HG02870 (cell line): Measurements from ENCODE around the gene RTL1.

Experiments used
- ATAC-seq: cut with Tn5 transposase; IDR thresholded peaks from one replicate; pipeline ENCODE4 v1.9.1; 2021; ENCODE audit warnings: mild to moderate bottlenecking, moderate library complexity; ENCODE audit not compliant: unreplicated experiment

Gene RTL1

DNA sequence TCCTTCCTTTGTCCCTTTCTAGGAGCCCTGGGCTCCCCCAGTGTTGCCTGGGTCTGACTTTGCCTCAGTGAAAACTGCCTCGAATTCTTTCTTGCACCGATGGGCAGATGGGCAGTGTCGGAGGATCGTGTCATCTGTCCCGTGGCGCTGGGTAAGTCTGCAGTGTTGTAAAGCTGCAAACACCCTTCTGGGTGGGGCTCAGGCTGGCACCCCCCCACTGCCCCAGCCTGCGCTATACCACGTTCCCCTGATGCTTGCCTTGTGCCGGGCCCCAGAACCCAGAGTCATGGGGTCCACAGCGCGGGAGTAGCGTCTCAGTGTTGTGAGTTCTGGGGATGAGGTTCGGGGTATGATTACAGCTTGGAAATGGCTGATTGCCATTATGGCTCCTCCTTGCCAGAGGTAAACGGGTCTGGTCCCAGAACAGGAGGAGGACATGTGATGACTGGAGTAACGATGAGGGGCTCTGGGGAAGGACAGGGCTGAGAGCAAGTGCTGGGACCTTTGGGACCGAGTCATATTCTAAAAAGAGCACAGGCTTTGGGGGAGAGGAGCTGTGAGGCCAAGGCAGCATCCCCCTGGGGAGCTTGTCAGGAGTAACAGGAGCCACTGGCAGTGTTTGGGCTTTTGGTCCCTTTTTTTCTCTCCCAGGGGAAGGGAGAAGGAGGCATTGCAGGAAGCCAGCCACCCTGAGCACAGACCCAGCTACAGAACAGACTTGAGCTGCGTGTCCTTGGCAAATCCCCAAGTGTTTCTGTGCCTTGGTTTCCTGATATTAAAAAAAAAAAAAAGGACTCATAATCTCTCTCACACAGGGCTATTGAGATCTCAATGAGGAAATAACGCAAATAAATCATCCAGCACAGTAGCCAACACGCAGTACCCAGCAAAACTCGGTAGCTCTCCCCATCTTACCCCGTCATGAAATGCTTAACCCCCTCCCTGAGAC lies 4.3 kb downstream of the RTL1 start:
- ATAC-seq: no peak

DNA sequence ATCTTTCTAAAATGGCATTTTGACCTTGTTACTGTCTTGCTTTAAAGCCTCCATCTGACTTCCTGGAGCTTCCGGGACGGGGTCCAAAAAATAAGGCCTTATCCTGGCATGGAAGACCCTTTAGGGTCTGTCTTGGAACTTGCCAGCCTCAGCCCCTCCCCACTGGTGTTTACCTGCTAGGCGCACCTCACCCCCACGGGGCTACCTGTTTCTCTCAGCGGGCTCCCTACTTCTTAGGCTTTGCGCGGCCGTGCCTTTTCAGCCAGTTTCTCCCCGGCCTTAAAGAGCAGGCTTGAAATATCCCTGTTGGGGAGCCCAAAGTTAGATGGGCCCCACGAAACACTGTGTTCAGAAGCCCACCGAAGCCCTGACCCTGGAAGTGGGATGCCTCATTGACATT lies 5.1 kb downstream of the RTL1 start:
- ATAC-seq: no peak

DNA sequence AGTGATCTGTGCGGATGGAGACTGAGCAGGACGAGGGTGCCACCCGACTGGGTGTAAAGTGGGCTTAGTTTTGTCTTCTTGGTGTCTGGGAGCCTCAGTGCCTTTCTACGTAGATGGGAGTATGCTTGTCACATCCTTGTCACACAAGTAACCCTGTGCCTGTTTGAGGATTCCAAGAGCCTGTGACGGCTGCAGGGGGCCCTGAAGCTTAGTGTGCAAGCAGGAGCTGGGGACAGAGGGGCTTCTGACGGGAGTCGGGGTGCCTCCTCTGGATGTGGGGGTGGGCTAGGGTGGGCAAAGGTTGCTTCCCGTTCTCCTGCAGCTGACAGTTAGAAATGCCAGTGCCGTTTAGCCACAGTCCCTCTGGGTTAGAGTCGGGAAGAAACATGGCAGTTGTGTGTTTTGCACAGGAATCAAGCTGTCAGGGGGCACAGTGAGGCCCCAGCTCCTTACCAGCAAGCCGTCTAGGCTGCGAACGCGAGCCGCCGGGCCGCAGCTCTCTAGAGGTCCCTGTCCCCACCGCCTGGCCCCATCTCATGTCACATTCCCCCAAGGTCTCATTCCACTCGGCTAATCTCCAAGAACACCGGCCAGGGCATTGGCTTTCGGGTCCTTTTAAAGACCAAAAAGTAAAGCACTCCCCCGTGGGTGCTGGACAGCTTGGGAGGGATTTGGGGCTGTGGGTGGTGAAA lies 7.0 kb downstream of the RTL1 start:
- no peak for ATAC-seq

DNA sequence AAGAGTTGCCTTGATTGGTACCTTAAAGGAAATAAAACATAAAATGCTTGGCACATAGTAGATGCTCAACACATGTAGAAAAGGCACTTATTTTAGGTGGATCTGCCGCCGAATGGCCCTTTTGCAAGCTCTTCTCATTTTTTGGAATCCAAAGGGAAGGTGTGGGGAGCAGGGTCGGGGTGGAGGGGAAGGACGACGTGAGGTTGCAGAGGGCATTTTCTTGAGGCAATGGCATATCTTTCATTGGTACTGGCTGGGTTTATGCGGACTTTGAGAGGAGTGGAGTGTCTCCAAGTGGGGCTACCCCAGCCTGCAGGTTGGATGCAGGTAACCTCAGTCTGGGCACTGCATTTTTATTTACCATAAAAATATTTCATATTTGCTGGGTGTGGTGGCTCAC lies 8.1 kb downstream of the RTL1 start:
- no peak for ATAC-seq

DNA sequence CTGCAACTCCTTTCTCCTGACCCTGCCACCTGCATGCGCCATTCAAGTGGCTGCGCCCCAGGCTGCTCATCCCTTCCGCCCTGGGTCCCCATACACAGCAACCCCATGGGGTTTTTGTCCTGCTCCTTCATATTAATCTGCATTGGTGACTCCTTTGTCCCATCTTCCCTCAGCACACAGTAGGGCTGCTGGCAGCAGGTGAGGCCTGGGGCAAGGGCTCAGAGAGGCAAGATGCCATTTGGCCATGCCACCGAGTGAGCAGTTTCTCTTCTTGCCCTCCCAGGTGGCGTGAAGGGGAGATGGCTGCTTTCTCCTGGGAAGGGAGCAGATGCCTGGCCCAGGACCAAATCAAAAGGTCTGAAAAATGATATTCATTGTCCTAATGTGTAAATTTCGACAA lies 9.1 kb downstream of the RTL1 start:
- ATAC-seq: no peak

GRCh38 chr14:100893760-100894159 lies 9.8 kb downstream of the RTL1 start:
- ATAC-seq: no peak

DNA sequence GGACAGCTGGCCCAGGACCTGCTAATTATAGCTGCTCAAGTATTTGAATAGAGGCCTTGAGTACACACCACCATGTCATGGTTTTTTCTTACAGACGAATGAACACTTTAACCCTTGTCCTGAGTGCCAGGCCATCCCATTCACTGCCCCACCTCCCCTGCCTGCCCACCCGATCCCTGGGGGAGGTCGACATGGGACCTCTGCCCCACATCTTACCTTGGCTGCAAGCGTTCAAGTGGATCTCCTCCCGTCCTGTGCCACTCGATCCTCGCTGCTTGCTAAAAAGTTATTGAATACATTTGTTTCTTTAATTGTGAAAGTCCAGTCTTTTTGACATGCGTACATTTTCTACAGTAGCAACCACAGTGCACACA lies 10.3 kb downstream of the RTL1 start:
- ATAC-seq: no peak

GRCh38 chr14:100892496-100893227 lies 10.9 kb downstream of the RTL1 start:
- ATAC-seq: no peak

DNA sequence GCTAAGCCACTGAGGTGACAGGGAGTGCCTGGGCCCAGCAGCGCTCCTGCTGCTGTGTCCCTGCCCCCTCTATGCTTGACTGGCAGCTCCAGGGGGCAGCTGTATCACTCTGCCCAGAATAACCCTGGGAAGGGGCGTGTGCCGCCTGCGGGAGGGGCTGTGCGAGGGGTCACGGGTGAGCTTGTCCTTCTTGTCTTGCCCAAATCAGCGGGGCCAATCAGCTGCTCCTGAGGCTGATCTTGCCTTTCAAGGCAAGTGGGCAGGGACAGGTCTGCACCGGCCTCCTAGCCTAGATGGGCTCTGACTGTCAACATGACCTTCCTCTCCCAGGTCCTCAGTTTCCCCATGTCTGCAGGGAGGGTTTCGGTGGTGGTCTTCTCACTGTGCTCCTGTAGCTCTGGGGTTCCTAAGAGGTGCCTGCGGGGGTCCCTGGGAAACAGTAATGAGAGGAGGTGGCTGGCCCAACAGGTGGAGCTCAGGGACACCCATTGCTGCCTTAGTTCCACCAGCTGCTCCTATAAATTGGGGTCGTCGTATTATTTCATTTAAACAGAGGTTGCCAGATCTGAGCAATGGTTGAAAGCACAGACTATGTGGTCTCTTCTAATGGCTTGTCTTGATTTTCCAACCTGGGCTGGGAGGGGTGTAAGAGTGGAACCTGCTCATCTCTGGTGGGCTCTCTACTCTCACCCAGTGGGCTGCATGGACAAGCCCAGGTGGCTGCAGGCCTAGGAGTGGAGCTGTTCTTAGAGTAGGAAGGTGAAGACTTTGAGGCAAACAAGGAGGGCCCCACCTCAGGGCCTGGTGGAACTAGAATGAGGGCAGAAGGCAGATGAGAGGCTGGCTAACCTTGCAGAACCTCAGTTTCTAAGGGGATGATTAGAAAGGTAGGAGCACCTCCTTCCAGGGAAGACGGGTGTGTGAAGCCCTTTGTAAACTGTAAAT lies 11.7 kb downstream of the RTL1 start:
- ATAC-seq: no peak

DNA sequence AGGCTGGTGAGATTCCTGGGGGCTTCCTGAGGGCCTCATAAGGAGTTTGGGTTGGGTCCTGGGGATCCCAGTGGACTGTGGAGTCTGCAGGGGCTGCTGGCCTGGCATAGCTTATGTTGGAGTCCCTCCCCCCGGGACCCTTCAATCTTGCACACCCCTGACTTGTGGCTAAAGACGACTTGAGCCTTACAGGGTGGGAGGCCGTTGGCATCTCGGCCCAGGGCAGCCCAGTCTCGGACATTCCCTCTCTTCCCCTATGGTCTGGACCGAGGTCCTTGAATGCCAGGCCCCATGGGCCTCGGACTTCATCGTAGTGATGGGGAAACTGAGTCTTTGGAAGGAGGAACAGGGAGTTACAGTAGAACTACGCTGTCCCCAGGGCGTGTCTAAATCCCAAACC lies 12.5 kb downstream of the RTL1 start:
- no peak for ATAC-seq

- no peak for ATAC-seq
Measured at GRCh38 chr14:100890061-100890850, 13.3 kb downstream of the RTL1 start.

- ATAC-seq: no peak
Measured at GRCh38 chr14:100889641-100890040, 13.9 kb downstream of the RTL1 start.

DNA sequence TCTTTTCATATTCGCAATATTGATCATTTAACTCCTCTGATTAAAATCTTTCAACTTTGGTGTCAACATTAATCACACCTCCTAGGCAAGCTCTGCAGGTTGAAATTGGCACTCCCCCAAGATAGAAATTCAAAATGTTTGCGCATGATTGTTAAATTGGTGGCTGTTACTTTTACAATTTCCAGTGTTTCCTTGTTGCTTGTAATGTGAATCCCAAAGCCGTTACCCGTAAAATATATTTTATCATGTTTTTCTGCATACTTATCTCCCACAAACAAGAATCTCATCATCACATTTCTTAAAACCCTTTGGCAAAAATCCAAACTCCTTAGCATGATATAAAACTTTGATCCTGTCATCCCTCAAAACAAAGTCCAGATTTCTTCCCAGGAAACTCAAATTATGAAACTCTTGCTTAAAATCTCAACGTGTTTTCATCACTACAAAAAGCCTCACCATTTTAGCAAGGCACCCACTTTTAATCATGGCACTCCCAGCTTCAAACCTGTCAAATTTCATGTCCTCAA lies 14.7 kb downstream of the RTL1 start:
- no peak for ATAC-seq

GRCh38 chr14:100887728-100888335 lies 15.7 kb downstream of the RTL1 start:
- no peak for ATAC-seq

GRCh38 chr14:100885617-100886016 lies 17.9 kb downstream of the RTL1 start:
- no peak for ATAC-seq

GRCh38 chr14:100885196-100885595 lies 18.3 kb downstream of the RTL1 start:
- no peak for ATAC-seq

DNA sequence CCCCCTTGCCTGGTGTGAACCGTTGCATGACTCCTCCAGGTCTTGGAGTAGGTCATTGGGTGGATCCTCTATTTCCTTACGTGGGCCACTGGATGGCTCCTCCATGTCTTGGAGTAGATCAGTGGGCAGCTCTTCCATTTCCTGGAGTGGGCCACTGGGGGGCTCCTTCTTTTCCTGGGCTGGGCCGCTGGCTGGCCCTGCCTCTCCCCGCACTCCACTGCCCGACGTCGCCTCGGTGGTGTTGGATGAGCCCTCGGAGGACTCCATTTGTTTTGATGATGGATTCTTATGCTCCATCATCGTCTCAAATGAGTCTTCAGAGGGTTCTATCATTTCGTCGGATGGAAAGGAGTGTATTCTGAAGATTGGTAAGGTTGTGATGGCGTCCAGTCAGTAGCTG lies 19.1 kb downstream of the RTL1 start:
- ATAC-seq: no peak

- ATAC-seq: no peak
Measured at GRCh38 chr14:100883789-100884101, 19.8 kb downstream of the RTL1 start.
